GM12865 (cell line): ENCODE results near the gene SCNN1B.

Source experiments
- DNase-seq: peaks from one replicate; pipeline ENCODE4 v3.0.0; 2010; ENCODE audit warnings: low read depth
- H3K4me3 ChIP-seq: 2 replicates; pipeline ENCODE4 v1.5.1; 2011; ENCODE audit warnings: mild to moderate bottlenecking, low read depth, low read length, control low read depth
- TF ChIP-seq, protein P1 (sequence below): IDR thresholded peaks from 2 replicates; pipeline ENCODE4 v1.5.1; 2011; ENCODE audit warnings: low read length, control low read depth, low read depth, inconsistent platforms; ENCODE audit not compliant: insufficient read depth; ENCODE audit errors: missing control alignments

SCNN1B gene

DNA sequence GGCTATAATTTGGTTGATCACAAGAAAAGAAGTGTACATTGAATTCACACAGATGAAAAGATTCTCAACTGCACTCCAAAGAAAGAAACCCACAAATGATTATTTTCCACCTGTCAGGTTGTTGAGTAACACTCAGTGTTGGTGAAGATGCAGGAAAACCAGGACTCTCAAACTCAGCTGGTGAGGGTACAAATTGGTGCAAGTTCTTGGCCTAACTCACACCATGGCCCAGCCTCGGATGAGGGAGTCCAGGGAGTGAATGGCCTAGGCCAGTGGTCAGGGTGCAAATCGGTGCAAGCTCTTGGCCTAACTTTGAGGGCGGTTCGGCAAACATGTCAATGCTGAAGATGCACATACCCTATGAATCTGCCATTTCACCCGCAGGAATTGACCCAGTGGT lies 8.6 kb downstream of the SCNN1B start:
- TF ChIP-seq, protein P1, sequence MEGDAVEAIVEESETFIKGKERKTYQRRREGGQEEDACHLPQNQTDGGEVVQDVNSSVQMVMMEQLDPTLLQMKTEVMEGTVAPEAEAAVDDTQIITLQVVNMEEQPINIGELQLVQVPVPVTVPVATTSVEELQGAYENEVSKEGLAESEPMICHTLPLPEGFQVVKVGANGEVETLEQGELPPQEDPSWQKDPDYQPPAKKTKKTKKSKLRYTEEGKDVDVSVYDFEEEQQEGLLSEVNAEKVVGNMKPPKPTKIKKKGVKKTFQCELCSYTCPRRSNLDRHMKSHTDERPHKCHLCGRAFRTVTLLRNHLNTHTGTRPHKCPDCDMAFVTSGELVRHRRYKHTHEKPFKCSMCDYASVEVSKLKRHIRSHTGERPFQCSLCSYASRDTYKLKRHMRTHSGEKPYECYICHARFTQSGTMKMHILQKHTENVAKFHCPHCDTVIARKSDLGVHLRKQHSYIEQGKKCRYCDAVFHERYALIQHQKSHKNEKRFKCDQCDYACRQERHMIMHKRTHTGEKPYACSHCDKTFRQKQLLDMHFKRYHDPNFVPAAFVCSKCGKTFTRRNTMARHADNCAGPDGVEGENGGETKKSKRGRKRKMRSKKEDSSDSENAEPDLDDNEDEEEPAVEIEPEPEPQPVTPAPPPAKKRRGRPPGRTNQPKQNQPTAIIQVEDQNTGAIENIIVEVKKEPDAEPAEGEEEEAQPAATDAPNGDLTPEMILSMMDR: no peak
- DNase-seq: no peak
- no peak overlapping the region for H3K4me3 ChIP-seq

DNA sequence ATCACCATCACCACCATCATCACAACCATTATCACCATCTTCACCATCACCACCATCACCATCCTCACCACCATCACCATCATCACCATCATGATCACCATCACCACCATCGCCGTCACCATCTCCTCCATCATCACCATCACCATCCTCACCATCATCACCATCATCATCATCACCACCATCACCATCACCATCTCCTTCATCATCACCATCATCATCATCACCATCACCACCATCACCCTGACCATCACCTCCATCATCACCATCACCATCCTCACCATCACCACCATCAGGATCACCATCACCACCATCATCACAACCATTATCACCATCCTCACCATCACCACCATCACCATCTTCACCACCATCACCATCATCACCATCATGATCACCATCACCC lies 14.1 kb downstream of the SCNN1B start:
- H3K4me3 ChIP-seq: no peak overlapping the region
- TF ChIP-seq, protein P1: no peak
- DNase-seq: no peak

DNA sequence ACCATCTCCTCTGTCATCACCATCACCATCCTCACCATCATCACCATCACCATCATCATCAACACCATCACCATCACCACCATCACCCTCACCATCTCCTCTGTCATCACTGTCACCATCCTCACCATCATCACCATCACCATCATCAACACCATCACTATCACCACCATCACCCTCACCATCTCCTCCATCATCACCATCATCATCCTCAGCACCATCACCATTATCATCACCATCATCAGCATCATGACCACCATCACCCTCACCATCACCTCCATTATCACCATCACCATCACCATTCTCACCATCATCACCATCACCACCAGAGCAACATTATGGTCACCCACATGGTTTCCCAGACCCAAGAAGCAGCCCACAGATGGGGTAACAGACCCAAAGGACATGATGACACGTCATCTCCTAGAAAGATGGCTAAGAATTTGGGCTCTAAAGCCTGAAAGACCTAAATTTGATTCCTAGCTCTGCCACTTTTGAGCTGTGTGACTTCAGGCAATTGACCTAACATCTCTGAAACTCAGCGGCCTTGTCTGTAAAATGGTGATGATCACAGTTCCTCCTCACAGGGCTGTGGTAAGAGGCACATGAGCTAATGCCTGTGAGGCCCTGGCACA lies 14.6 kb downstream of the SCNN1B start:
- TF ChIP-seq, protein P1: no peak
- H3K4me3 ChIP-seq: no peak overlapping the region
- DNase-seq: no peak

DNA sequence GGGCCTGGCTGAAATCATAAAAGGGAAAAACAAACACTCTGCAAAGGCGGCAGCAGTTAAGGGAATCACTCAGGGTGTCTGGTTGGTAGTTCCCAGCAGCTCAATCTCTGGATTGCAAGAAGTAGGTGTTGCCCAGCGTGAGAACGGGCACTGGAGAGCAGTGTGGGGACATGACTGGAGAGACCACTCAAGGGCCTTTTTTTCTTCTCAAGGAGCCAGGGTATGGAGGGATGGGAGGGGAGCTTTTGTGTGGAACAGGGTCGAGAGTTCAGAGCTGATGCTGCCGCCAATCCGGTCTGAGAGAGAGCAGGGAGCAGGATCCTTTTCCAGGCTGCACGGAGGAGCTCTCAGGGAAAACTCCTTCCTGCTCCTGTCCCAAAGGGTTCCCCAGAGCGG lies 15.2 kb downstream of the SCNN1B start:
- no peak overlapping the region for H3K4me3 ChIP-seq
- TF ChIP-seq, protein P1: no peak
- DNase-seq: no peak

DNA sequence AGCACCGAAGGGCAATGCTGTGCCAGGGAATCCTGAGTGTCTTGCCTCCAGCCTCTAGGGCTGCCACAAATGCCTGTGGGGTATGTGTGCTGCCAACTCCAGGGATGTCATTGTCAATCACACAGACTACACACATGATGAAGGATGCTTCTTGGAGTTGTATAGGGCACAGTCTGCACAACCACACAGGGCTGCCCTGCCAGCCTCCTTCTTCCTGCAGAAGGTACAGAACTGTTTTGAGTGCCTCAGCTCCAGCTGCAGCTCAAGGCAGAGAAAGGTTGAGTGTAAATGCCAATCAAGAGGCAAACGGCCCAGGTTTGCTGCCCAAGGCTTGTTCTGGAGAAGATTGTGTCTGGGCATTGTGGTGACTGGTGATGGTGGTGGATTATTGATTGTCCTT lies 15.6 kb downstream of the SCNN1B start:
- DNase-seq: no peak
- TF ChIP-seq, protein P1: no peak
- H3K4me3 ChIP-seq: no peak overlapping the region

DNA sequence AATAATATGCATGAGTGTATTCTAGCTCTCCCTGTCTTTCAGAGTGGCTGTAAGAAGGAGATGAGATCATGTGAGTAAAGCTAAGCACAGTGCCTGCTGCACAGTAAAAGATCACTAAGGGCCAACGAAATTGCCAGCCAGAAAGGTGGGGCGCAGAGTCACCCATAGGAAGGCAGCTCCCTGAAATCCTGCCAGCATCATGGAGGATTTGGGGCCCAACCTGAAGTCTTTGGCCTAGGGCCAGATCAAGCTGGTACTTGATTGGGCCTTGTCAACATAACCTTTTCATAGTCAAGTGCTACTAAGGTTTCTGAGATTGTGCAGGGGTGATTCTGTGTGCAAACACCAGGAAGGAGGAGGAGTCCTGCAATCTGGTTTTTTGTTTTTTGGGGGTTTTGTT lies 16.5 kb downstream of the SCNN1B start:
- TF ChIP-seq, protein P1: no peak
- no peak for DNase-seq
- no peak overlapping the region for H3K4me3 ChIP-seq
